ENCODE measurements around the gene KIR3DL1. TPM values are rescaled to one million over a fixed set of nuclear protein-coding genes. Genes with fewer than 3 reads are reported as not detected.
"Not testable (repeated sequence)": the region's sequence is repeated elsewhere in the genome, so short reads cannot be mapped to it uniquely, and the experiment has no call there.

KIR3DL1 gene
- not detected for total RNA-seq

- not testable (repeated sequence) for FAIRE-seq; DNase-seq (ENCODE audit: low spot score in 2 of 2)
Measured at GRCh38 chr19:54816251-54816650, at the start of gene KIR3DL1. TSS of gene KIR3DL1 (plus strand) at chr19:54816468.

GRCh38 chr19:54769646-54770045 is 46.6 kb upstream of the KIR3DL1 start, which contains the start of gene KIR2DL1:
TSS of gene KIR2DL1 (plus strand) at chr19:54769793. CDS start at chr19:54769851, 58 bp downstream.
- not testable (repeated sequence) for FAIRE-seq; DNase-seq (ENCODE audit: low spot score in 2 of 2)

GRCh38 chr19:54770511-54770910 is 45.8 kb upstream of the KIR3DL1 start:
- not testable (repeated sequence) for FAIRE-seq; DNase-seq (ENCODE audit: low spot score in 2 of 2)

GRCh38 chr19:54771018-54771960 is 45.0 kb upstream of the KIR3DL1 start:
- not testable (repeated sequence) for FAIRE-seq; DNase-seq (ENCODE audit: low spot score in 2 of 2)

GRCh38 chr19:54772666-54773065 is 43.6 kb upstream of the KIR3DL1 start:
- not testable (repeated sequence) for DNase-seq (ENCODE audit: low spot score in 2 of 2); FAIRE-seq

GRCh38 chr19:54775095-54775815 is 41.0 kb upstream of the KIR3DL1 start:
- not testable (repeated sequence) for FAIRE-seq; DNase-seq (ENCODE audit: low spot score in 2 of 2)

GRCh38 chr19:54775830-54776229 is 40.4 kb upstream of the KIR3DL1 start:
- FAIRE-seq; DNase-seq (ENCODE audit: low spot score in 2 of 2): not testable (repeated sequence)

- FAIRE-seq: not testable (repeated sequence)
Measured at GRCh38 chr19:54777851-54778250, 38.4 kb upstream of the KIR3DL1 start.

GRCh38 chr19:54778896-54779295 is 37.4 kb upstream of the KIR3DL1 start:
- DNase-seq (ENCODE audit: low spot score in 2 of 2); FAIRE-seq: not testable (repeated sequence)

More at GRCh38 chr19:54777851-54778250, 38.4 kb upstream of the KIR3DL1 start:
- not testable (repeated sequence) for DNase-seq (ENCODE audit: low spot score in 2 of 2)

- not testable (repeated sequence) for FAIRE-seq; DNase-seq (ENCODE audit: low spot score in 2 of 2)
Measured at GRCh38 chr19:54782916-54783315, 33.4 kb upstream of the KIR3DL1 start.

GRCh38 chr19:54786091-54786723 is 30.1 kb upstream of the KIR3DL1 start:
- DNase-seq (ENCODE audit: low spot score in 2 of 2); FAIRE-seq: not testable (repeated sequence)

- DNase-seq (ENCODE audit: low spot score in 2 of 2); FAIRE-seq: not testable (repeated sequence)
Measured at GRCh38 chr19:54788154-54788553, 28.1 kb upstream of the KIR3DL1 start.

- DNase-seq (ENCODE audit: low spot score in 2 of 2): no peak
- FAIRE-seq: no peak
Measured at GRCh38 chr19:54790711-54791110, 25.6 kb upstream of the KIR3DL1 start.

- no peak for FAIRE-seq
- no peak for DNase-seq (ENCODE audit: low spot score in 2 of 2)
Measured at GRCh38 chr19:54791476-54791875, 24.8 kb upstream of the KIR3DL1 start.

- no peak for FAIRE-seq
Measured at GRCh38 chr19:54792814-54793213, 23.5 kb upstream of the KIR3DL1 start.

GRCh38 chr19:54795758-54796157 is 20.5 kb upstream of the KIR3DL1 start:
- FAIRE-seq (no peak), DNase-seq (ENCODE audit: low spot score in 2 of 2) (no peak)

More at GRCh38 chr19:54792814-54793213, 23.5 kb upstream of the KIR3DL1 start:
- no peak for DNase-seq (ENCODE audit: low spot score in 2 of 2)

GRCh38 chr19:54803410-54803809 is 12.9 kb upstream of the KIR3DL1 start, which contains the start of gene KIR2DL4:
TSS of gene KIR2DL4 (plus strand) at chr19:54803610. CDS start at chr19:54803652, 42 bp downstream.
- no peak for FAIRE-seq
- DNase-seq (ENCODE audit: low spot score in 2 of 2): no peak

GRCh38 chr19:54804101-54804500 is 12.2 kb upstream of the KIR3DL1 start:
- no peak for FAIRE-seq

GRCh38 chr19:54804571-54804970 is 11.7 kb upstream of the KIR3DL1 start:
- FAIRE-seq: no peak

More at GRCh38 chr19:54804101-54804500, 12.2 kb upstream of the KIR3DL1 start:
- no peak for DNase-seq (ENCODE audit: low spot score in 2 of 2)

More at GRCh38 chr19:54804571-54804970, 11.7 kb upstream of the KIR3DL1 start:
- no peak for DNase-seq (ENCODE audit: low spot score in 2 of 2)
